RWPE1 (cell line): ENCODE data around the gene ERBIN.
"Not testable (repeated sequence)": the region's sequence is repeated elsewhere in the genome, so short reads cannot be mapped to it uniquely, and the experiment has no call there.

ENCODE experiments used
- CTCF ChIA-PET: fragments of 350-600 bp; sonication (Branson Sonifier 250); formaldehyde crosslinking; extraction: SDS; loops from one replicate; lab custom pipeline; 2021; lab: Yijun Ruan, JAX
- POLR2A ChIA-PET: fragments of 400-600 bp; formaldehyde crosslinking; extraction: SDS; loops from one replicate; lab custom pipeline; 2020; ENCODE audit warnings: antibody characterized with exemption; ENCODE audit not compliant: low non-redundant PET; lab: Yijun Ruan, JAX
- DNase-seq: peaks from one replicate; pipeline ENCODE4 v3.0.0; 2012; ENCODE audit warnings: low spot score
- H3K27ac ChIP-seq: fragments of 450-650 bp; 2 replicates; pipeline ENCODE4 v1.5.1; 2017
- CTCF ChIP-seq: fragments of 450-650 bp; conservative IDR thresholded peaks from 2 replicates; pipeline ENCODE4 v1.5.1; 2017; ENCODE audit warnings: low read depth, mild to moderate bottlenecking

Gene ERBIN

GRCh38 chr5:65926276-65926783 lies at the start of gene ERBIN:
ERBIN (plus strand) TSS chr5:65926575; CDS start chr5:65992719, 66,144 bp downstream.
- peak; percentile 66 for DNase-seq
- POLR2A ChIA-PET, result interaction anchor here (0.7 kb wide), 1 partner anchor 363 kb away, joined by 6 read pairs; the partner anchor contains the start of genes CENPK and PPWD1
- CTCF ChIA-PET, result interaction anchor here (0.6 to 1.4 kb wide), 7 partner anchors 75 to 347 kb away, joined by 3 to 4 read pairs (median 3); no protein-coding TSS in a partner anchor
- no peak for TF ChIP-seq CTCF
- peak within 1 kb of the TSS; percentile 99 for H3K27ac ChIP-seq

DNA sequence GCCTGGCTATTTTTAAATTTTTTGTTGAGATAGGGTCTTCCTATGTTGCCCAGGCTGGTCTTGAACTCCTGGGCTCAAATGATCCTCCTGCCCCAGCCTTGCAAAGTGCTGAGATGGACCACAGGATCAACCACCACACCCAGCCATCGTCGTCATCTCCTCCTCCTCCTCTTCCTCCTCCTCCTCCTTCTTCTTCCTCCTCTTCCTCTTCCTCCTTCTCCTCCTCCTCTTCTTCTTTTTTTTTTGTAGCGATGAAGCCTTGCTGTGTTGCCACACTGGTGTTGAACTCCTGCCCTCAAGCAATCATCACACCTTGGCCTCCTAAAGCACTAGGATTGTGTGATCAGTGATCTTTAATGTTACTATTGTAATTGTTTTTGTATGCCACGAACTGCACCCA lies 49.4 kb upstream of the ERBIN start:
- CTCF ChIA-PET, result interaction anchor here (0.7 kb wide), 1 partner anchor 35 kb away, joined by 3 read pairs; no protein-coding TSS in a partner anchor

DNA sequence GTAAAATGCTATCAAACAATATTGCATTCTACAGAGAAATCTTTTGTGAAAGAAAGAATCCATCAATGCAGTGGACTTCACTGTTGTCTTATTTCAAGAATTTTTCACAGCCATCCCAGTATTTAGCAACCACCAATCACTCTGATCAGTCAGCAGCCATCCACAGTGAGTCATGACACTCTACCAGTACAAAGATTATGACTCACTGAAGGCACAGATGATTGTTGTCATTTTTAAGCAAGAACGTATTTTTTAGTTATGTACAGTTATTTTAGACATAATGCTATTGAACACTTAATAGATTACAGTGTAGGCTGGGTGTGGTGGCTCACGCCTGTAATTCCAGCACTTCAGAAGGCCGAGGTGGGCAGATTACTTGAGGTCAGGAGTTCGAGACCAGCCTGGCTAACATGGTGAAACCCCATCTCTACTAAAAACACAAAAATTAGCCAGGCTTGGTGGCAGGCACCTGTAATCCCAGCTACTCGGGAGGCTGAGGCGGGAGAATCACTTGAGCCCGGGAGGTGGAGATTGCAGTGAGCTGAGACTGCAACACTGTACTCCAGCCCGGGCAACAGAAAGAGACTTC lies 46.6 kb upstream of the ERBIN start:
- CTCF ChIA-PET, POLR2A ChIA-PET: not testable (repeated sequence)
- peak; percentile 93 for DNase-seq
- H3K27ac ChIP-seq, result peak overlapping the region; percentile 50

More for the DNA sequence above, 49.4 kb upstream of the ERBIN start:
- no peak for TF ChIP-seq CTCF
- no peak overlapping the region for H3K27ac ChIP-seq
- POLR2A ChIA-PET, result no interaction called here
- no peak for DNase-seq

GRCh38 chr5:65880496-65881072 lies 45.8 kb upstream of the ERBIN start:
- H3K27ac ChIP-seq, result no peak overlapping the region
- no peak for DNase-seq
- POLR2A ChIA-PET, result no interaction called here
- CTCF ChIA-PET, result no interaction called here
- TF ChIP-seq CTCF, result no peak

DNA sequence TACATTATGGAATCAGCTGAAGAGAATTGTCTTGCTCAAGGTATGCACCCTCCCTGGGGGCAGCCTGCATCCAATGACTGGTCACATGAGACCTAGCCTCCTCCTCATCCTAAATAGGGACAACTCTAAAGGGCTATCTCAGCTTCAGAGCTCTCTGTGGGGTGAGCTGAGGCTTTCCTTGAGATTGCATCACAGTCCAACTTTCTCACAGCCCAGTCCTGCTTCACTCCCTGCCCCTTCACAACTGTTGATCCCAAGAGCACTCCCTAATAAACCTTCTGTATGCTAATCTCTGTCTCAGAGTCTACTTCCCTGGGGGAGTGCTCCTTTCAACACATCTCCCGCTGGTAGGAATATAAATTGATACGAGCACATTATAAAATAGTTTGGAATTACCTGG lies 44.1 kb upstream of the ERBIN start:
- no peak for TF ChIP-seq CTCF
- H3K27ac ChIP-seq, result no peak overlapping the region
- ChIA-PET POLR2A (no interaction called here), CTCF (interaction anchor here (1.1 kb wide), 1 partner anchor 280 kb away, joined by 3 read pairs; no protein-coding TSS in a partner anchor)
- DNase-seq, result no peak

GRCh38 chr5:65883461-65883860 lies 42.9 kb upstream of the ERBIN start:
- POLR2A ChIA-PET, result no interaction called here
- H3K27ac ChIP-seq, result no peak overlapping the region
- DNase-seq, result no peak
- CTCF ChIA-PET, result no interaction called here
- no peak for TF ChIP-seq CTCF
